Adrenal gland (tissue), 5 donors: Measurements from ENCODE around the gene PAX5.

ENCODE experiments used
- CTCF ChIP-seq, 6 experiments: fragments of 450-650 bp in 4 of 6; fragments of 200-600 bp in 2 of 6; sonication (generic) in 1 of 6; IDR thresholded peaks; 1 replicate in 5 of 6; 2 replicates in 1 of 6; pipeline versions ENCODE4 v1.5.1 to v1.8.0; 2016 to 2021; ENCODE audit warnings: antibody characterized with exemption in 6 of 6, mild to moderate bottlenecking in 2 of 6, moderate library complexity in 1 of 6
- POLR2A ChIP-seq, 2 donors: fragments of 450-650 bp; IDR thresholded peaks; one replicate each; pipeline ENCODE4 v1.6.1; 2017; ENCODE audit warnings: antibody characterized with exemption in 2 of 2, mild to moderate bottlenecking in 2 of 2, moderate library complexity in 1 of 2
- donor health status: DM: no; HTN: no; CAD: no.

GRCh38 chr9:36842560-36843530 lies 191.2 kb downstream of the PAX5 start:
- TF ChIP-seq CTCF (IDR thresholded peaks at IDR 0.05) (no peak), POLR2A (IDR thresholded peaks at IDR 0.05) (no peak)
